B cell (primary cell): Measurements from ENCODE around the gene ENKUR.

Experiments used
- EZH2 ChIP-seq: IDR thresholded peaks from 2 replicates; pipeline ENCODE4 v1.6.1; 2012; ENCODE audit warnings: borderline replicate concordance, low read depth, mild to moderate bottlenecking, moderate library complexity, low read length; ENCODE audit not compliant: insufficient read depth, poor library complexity, severe bottlenecking
- TF ChIP-seq, protein P1 (sequence below): fragments of 200-600 bp; IDR thresholded peaks from one replicate; pipeline ENCODE4 v1.8.0; 2022; ENCODE audit warnings: antibody characterized with exemption, mild to moderate bottlenecking

DNA sequence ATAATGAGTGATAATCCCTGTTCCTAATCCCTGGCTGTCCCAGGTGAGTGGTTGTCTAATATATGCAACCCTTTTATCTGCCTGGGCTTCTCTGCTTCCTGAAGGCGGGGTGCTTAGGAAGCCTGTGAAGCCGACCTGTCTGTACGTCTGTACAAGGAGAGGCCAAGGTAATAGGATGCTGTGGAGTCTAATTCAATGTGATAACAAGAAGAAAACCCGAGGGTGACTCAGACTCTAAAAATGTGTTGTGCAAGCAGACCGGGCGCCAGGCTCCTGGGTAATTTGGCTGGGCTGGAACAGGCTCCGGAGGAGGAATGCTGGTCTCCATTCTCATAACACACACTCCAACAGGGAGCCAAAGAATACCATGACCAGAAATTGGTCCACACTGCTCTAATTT, 44.0 kb upstream of the ENKUR start:
- TF ChIP-seq, protein P1, sequence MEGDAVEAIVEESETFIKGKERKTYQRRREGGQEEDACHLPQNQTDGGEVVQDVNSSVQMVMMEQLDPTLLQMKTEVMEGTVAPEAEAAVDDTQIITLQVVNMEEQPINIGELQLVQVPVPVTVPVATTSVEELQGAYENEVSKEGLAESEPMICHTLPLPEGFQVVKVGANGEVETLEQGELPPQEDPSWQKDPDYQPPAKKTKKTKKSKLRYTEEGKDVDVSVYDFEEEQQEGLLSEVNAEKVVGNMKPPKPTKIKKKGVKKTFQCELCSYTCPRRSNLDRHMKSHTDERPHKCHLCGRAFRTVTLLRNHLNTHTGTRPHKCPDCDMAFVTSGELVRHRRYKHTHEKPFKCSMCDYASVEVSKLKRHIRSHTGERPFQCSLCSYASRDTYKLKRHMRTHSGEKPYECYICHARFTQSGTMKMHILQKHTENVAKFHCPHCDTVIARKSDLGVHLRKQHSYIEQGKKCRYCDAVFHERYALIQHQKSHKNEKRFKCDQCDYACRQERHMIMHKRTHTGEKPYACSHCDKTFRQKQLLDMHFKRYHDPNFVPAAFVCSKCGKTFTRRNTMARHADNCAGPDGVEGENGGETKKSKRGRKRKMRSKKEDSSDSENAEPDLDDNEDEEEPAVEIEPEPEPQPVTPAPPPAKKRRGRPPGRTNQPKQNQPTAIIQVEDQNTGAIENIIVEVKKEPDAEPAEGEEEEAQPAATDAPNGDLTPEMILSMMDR = no peak
- no peak for TF ChIP-seq EZH2
